Kidney (tissue), 14 donors: ENCODE data around the gene GPC5. TPM values are rescaled to one million over a fixed set of nuclear protein-coding genes. Genes with fewer than 3 reads are reported as not detected.

Source experiments
- DNase-seq, 5 donors: peaks; one replicate each; pipeline ENCODE4 v3.0.0-alpha.2; 2013 to 2020
- FAIRE-seq: peaks from 2 replicates; lab custom pipeline; 2012; peaks lifted over from hg19 to GRCh38; lab: Jason Lieb, UNC
- H3K27ac ChIP-seq, 2 donors: one replicate each; pipeline ENCODE4 v1.7.0; 2013; ENCODE audit warnings: low read depth in 2 of 2, low read length in 2 of 2, inconsistent platforms in 1 of 2
- H3K27me3 ChIP-seq: one replicate; pipeline ENCODE4 v1.7.1; 2013; ENCODE audit warnings: low read length, inconsistent platforms; ENCODE audit not compliant: control insufficient read depth, insufficient read depth
- H3K36me3 ChIP-seq, 3 donors: one replicate each; pipeline versions ENCODE4 v1.7.0 to v1.7.1; 2013; ENCODE audit warnings: low read length in 3 of 3, control low read depth in 1 of 3, inconsistent platforms in 1 of 3; ENCODE audit not compliant: insufficient read depth in 3 of 3, control insufficient read depth in 2 of 3
- H3K4me1 ChIP-seq, 3 donors: one replicate each; pipeline versions ENCODE4 v1.7.0 to v1.7.1; 2013; ENCODE audit warnings: low read length in 3 of 3, inconsistent platforms in 1 of 3, low read depth in 1 of 3; ENCODE audit not compliant: control insufficient read depth in 2 of 3, insufficient read depth in 2 of 3
- H3K4me3 ChIP-seq, 3 donors: one replicate each; pipeline versions ENCODE4 v1.7.0 to v1.8.1; 2013; ENCODE audit warnings: low read length in 3 of 3, control low read depth in 1 of 3, inconsistent platforms in 1 of 3
- H3K9ac ChIP-seq, 3 donors: one replicate each; pipeline versions ENCODE4 v1.7.0 to v1.7.1; 2013; ENCODE audit warnings: low read length in 3 of 3, control low read depth in 1 of 3, inconsistent platforms in 1 of 3
- H3K9me3 ChIP-seq, 3 donors: one replicate each; pipeline versions ENCODE4 v1.7.0 to v1.7.1; 2013; ENCODE audit warnings: low read length in 3 of 3, control low read depth in 1 of 3, inconsistent platforms in 1 of 3; ENCODE audit not compliant: control insufficient read depth in 2 of 3, insufficient read depth in 1 of 3
- CTCF ChIP-seq: IDR thresholded peaks from 3 replicates; pipeline ENCODE4 v1.5.1; 2012; ENCODE audit warnings: mild to moderate bottlenecking, moderate library complexity, borderline replicate concordance; ENCODE audit not compliant: insufficient read depth; ENCODE audit errors: extremely low read depth
- intact Hi-C: fragments of 100-400 bp; cut with DNase I; formaldehyde crosslinking; loops from one replicate; pipeline ENCODE4 v1.11.1; 2022
- polyA plus RNA-seq: library from polyadenylated mRNA; stranded (reverse); fragments of 350-450 nt; fragmentation: Illumina TruSeq; extraction: RNeasy Lipid Tissue Mini Kit (QIAGEN cat#74804); gene quantifications from one replicate; pipeline ENCODE4 v1.2.3, GENCODE V29; 2014; ENCODE audit warnings: low read depth, low replicate concordance; ENCODE audit not compliant: insufficient read depth
- total RNA-seq: library from RNA; stranded (reverse); fragmentation: NEBNext Ultra II Directional; extraction: Animal tissue kit (Norgen Biotek cat#: 25700); gene quantifications from one replicate; pipeline ENCODE4 v1.2.1, GENCODE V29; 2021
- donor health status: control.
- donor health status: control.
- donor health status: control.
- donor health status: control.
- donor health status: control.
- donor health status: DM: yes; HTN: yes; CAD: no.
- donor health status: Normal renal cell carcinoma (clear cell type).

Gene GPC5
- total and polyA plus RNA-seq, 2 donors from 2014 or later = 0.47 to 6.8 TPM

- DNase-seq = no peak
These were observed 1035.0 kb downstream of the GPC5 start for GRCh38 chr13:92433386-92433785.

GRCh38 chr13:92433963-92434362, 1035.5 kb downstream of the GPC5 start:
- H3K36me3 ChIP-seq = no peaks in the 10 kb centered on the region
- intact Hi-C loops = no loop called here
- no peak overlapping the region for H3K4me3 ChIP-seq
- no peak overlapping the region for H3K27ac ChIP-seq
- no peak overlapping the region for H3K9ac ChIP-seq
- TF ChIP-seq CTCF = no peak
- DNase-seq (peak in 1 of 5 donors; percentile 2), FAIRE-seq (no peak)
- H3K27me3 ChIP-seq = no peaks in the 10 kb centered on the region
- no peaks in the 10 kb centered on the region for H3K9me3 ChIP-seq
- no peaks in the 10 kb centered on the region for H3K4me1 ChIP-seq

More at GRCh38 chr13:92433386-92433785, 1035.0 kb downstream of the GPC5 start:
- Histone ChIP-seq H3K9ac (no peak overlapping the region), H3K27me3 (no peaks in the 10 kb centered on the region), H3K36me3 (no peaks in the 10 kb centered on the region), H3K9me3 (no peaks in the 10 kb centered on the region), H3K27ac (no peak overlapping the region), H3K4me1 (no peaks in the 10 kb centered on the region), H3K4me3 (no peak overlapping the region)
- FAIRE-seq = no peak
- TF ChIP-seq CTCF = no peak
- intact Hi-C loops = no loop called here

DNA sequence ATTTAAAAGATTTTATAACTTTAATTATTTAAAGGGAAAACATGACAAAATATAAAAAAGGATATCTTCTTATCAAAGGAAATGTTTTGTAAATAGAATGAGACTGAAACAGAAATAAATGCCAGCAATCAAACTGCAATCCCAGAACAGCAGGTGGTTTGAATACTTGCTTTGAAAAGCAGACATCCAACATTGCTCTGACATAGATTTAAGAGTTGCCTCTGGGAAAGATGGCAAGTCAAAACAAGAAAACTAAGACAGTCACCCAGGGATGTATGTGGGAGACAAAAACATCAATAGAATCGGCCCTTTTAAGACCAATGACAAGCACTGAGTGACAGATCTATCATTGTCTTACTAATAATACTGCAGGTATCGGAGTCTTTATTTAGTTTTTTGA, 1038.5 kb downstream of the GPC5 start:
- Histone ChIP-seq H3K9ac (no peak overlapping the region), H3K9me3 (no peaks in the 10 kb centered on the region), H3K36me3 (no peaks in the 10 kb centered on the region), H3K27me3 (no peaks in the 10 kb centered on the region), H3K27ac (no peak overlapping the region), H3K4me1 (no peaks in the 10 kb centered on the region), H3K4me3 (no peak overlapping the region)
- no peak for TF ChIP-seq CTCF
- intact Hi-C loops = no loop called here
- DNase-seq (no peak), FAIRE-seq (no peak)

DNA sequence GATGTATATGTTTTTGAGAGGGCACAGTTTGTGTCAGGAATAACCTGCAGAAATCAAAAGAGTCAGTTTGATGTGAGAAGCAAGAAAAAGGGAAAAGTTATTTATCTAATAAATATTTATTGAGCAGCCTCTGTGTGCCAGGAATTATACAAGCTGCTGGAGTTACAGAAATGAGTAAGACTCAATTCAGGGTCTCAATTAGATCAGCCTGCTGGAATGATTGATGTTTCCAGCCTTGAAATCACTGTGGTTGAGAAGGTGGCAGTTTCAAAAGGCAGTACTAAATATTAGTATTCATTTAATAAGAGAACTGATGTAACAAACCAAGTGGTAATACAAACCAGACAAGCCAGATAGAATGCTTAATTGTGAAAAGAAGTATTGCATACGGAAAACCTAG, 1045.8 kb downstream of the GPC5 start:
- Histone ChIP-seq H3K9ac (no peak overlapping the region), H3K4me3 (no peak overlapping the region), H3K4me1 (no peaks in the 10 kb centered on the region), H3K36me3 (no peaks in the 10 kb centered on the region), H3K9me3 (no peaks in the 10 kb centered on the region), H3K27ac (no peak overlapping the region), H3K27me3 (no peaks in the 10 kb centered on the region)
- intact Hi-C loops = no loop called here
- FAIRE-seq = no peak
- no peak for DNase-seq
- no peak for TF ChIP-seq CTCF
